OCI-LY7 (cell line): Measurements from ENCODE around the gene GALNT4. TPM values are rescaled to one million over a fixed set of nuclear protein-coding genes. Genes with fewer than 3 reads are reported as not detected.
A peak's percentile ranks its signal among the peaks of the same experiment; 100 is the strongest.

Experiments used
- BruUV-seq: library from RNA; stranded (reverse); fragments of 400-500 nt; replicated peaks from 2 replicates; lab custom pipeline; 2021; lab: Mats Ljungman, UMichigan
- CTCF ChIA-PET: fragments of 300-600 bp; sonication (Branson Sonifier 250); formaldehyde crosslinking; loops from one replicate; lab custom pipeline; 2022; ENCODE audit warnings: antibody characterized with exemption; ENCODE audit not compliant: unreplicated experiment; lab: Charles Lee
- POLR2A ChIA-PET: fragments of 300-600 bp; sonication (Branson Sonifier 250); formaldehyde crosslinking; loops from one replicate; lab custom pipeline; 2022; ENCODE audit warnings: antibody characterized with exemption; lab: Charles Lee
- DNase-seq: peaks from one replicate; pipeline ENCODE4 v3.0.0-alpha.2; 2015; ENCODE audit warnings: low spot score
- H2AFZ ChIP-seq: fragments of 200-600 bp; sonication (generic), shearing (Covaris generic); 2 replicates; pipeline ENCODE4 v1.6.1; 2014; ENCODE audit warnings: mild to moderate bottlenecking, antibody characterized with exemption, low read length, moderate library complexity
- H3K27ac ChIP-seq: fragments of 200-600 bp; sonication (generic); 2 replicates; pipeline ENCODE4 v1.5.1; 2014; ENCODE audit warnings: mixed run types, low read depth, mild to moderate bottlenecking, moderate library complexity, low read length, inconsistent platforms; ENCODE audit not compliant: poor library complexity, severe bottlenecking
- H3K36me3 ChIP-seq: fragments of 200-600 bp; sonication (generic); 2 replicates; pipeline ENCODE4 v1.6.1; 2014; ENCODE audit warnings: mild to moderate bottlenecking, antibody characterized with exemption, low read length, moderate library complexity, mixed read lengths; ENCODE audit not compliant: insufficient read depth
- H3K4me1 ChIP-seq: fragments of 200-600 bp; sonication (generic); 2 replicates; pipeline ENCODE4 v1.5.1; 2014; ENCODE audit warnings: mild to moderate bottlenecking, low read length; ENCODE audit not compliant: insufficient read depth, poor library complexity, severe bottlenecking
- H3K4me2 ChIP-seq: fragments of 200-600 bp; sonication (generic); 2 replicates; pipeline ENCODE4 v1.6.1; 2014; ENCODE audit warnings: mild to moderate bottlenecking, low read length
- H3K4me3 ChIP-seq: fragments of 200-600 bp; sonication (generic); 2 replicates; pipeline ENCODE4 v1.5.1; 2014; ENCODE audit warnings: mild to moderate bottlenecking, low read depth, low read length; ENCODE audit not compliant: poor library complexity, severe bottlenecking
- H3K79me2 ChIP-seq: fragments of 200-600 bp; sonication (generic); 2 replicates; pipeline ENCODE4 v1.6.1; 2016; ENCODE audit warnings: low read depth, mild to moderate bottlenecking, low read length, moderate library complexity, mixed read lengths; ENCODE audit not compliant: insufficient read depth
- H3K9me2 ChIP-seq: fragments of 200-600 bp; sonication (generic); 2 replicates; pipeline ENCODE4 v1.6.1; 2016; ENCODE audit warnings: mild to moderate bottlenecking, low read length, mixed read lengths; ENCODE audit not compliant: insufficient read depth
- H3K9me3 ChIP-seq: fragments of 200-600 bp; sonication (generic); 2 replicates; pipeline ENCODE4 v1.6.1; 2014; ENCODE audit warnings: mild to moderate bottlenecking, mixed run types, low read length, mixed read lengths
- H4K20me1 ChIP-seq: fragments of 200-600 bp; sonication (generic); 2 replicates; pipeline ENCODE4 v1.6.1; 2014; ENCODE audit warnings: mild to moderate bottlenecking, antibody characterized with exemption, low read length, moderate library complexity, mixed read lengths; ENCODE audit not compliant: insufficient read depth
- EZH2phosphoT487 ChIP-seq: fragments of 200-600 bp; sonication (generic); IDR thresholded peaks from 2 replicates; pipeline ENCODE4 v1.6.1; 2018; ENCODE audit warnings: low read depth, borderline replicate concordance, mild to moderate bottlenecking, mixed run types, antibody characterized with exemption, low read length, moderate library complexity, mixed read lengths
- intact Hi-C: fragments of 100-400 bp; cut with micrococcal nuclease; formaldehyde crosslinking; loops from one replicate; pipeline ENCODE4 v1.10.0; 2022; ENCODE audit not compliant: unreplicated experiment
- total RNA-seq, 2 experiments: library from RNA; depleted of rRNA in 1 of 2; stranded (reverse); fragments of >200 nt in 1 of 2; shearing (Covaris generic) in 1 of 2; gene quantifications; 2 replicates each; pipeline ENCODE4 v1.2.3, GENCODE V29; 2014 to 2022
- TF ChIP-seq, protein P1 (sequence below): fragments of 200-600 bp; sonication (generic); conservative IDR thresholded peaks from 2 replicates; pipeline ENCODE4 v1.5.1; 2014; ENCODE audit warnings: mild to moderate bottlenecking, antibody characterized with exemption, low read length, moderate library complexity, mixed read lengths

The GALNT4 gene
- total RNA-seq, 2 experiments from 2014 or later = 2.1 to 3.7 TPM

DNA sequence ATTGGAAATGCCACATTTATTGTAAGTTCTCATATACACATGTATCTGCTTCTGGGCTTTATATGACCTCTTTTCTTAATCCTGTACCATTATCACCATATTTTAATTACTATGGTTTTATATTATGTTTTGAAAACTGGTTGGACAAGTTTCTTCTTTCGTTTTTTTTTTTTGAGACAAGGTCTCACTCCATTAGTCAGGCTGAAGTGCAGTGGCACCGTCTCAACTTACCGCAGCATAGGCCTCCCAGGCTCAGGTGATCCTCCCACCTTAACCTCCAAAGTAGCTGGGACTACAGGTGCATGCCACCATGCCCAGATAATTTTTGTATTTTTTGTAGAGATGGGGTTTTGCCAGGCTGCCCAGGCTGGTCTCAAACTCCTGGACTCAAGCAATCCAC lies 44.6 kb downstream of the GALNT4 start:
- Histone ChIP-seq H3K27ac (no peak overlapping the region), H4K20me1 (no peaks in the 10 kb centered on the region), H2AFZ (no peak overlapping the region), H3K4me1 (no peaks in the 10 kb centered on the region), H3K36me3 (no peaks in the 10 kb centered on the region), H3K4me2 (no peak overlapping the region), H3K79me2 (no peaks in the 10 kb centered on the region), H3K9me2 (no peaks in the 10 kb centered on the region), H3K9me3 (no peaks in the 10 kb centered on the region), H3K4me3 (no peak overlapping the region)
- BruUV-seq = no TSS peak
- ChIA-PET CTCF (no interaction called here), POLR2A (interaction anchor here (0.7 to 0.9 kb wide), 3 partner anchors 13 to 870 kb away, joined by 3 to 4 read pairs (median 4); no protein-coding TSS in a partner anchor)
- TF ChIP-seq, protein P1, sequence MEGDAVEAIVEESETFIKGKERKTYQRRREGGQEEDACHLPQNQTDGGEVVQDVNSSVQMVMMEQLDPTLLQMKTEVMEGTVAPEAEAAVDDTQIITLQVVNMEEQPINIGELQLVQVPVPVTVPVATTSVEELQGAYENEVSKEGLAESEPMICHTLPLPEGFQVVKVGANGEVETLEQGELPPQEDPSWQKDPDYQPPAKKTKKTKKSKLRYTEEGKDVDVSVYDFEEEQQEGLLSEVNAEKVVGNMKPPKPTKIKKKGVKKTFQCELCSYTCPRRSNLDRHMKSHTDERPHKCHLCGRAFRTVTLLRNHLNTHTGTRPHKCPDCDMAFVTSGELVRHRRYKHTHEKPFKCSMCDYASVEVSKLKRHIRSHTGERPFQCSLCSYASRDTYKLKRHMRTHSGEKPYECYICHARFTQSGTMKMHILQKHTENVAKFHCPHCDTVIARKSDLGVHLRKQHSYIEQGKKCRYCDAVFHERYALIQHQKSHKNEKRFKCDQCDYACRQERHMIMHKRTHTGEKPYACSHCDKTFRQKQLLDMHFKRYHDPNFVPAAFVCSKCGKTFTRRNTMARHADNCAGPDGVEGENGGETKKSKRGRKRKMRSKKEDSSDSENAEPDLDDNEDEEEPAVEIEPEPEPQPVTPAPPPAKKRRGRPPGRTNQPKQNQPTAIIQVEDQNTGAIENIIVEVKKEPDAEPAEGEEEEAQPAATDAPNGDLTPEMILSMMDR = no peak
- TF ChIP-seq EZH2phosphoT487 = no peak
- intact Hi-C loops = no loop called here
- DNase-seq = no peak

DNA sequence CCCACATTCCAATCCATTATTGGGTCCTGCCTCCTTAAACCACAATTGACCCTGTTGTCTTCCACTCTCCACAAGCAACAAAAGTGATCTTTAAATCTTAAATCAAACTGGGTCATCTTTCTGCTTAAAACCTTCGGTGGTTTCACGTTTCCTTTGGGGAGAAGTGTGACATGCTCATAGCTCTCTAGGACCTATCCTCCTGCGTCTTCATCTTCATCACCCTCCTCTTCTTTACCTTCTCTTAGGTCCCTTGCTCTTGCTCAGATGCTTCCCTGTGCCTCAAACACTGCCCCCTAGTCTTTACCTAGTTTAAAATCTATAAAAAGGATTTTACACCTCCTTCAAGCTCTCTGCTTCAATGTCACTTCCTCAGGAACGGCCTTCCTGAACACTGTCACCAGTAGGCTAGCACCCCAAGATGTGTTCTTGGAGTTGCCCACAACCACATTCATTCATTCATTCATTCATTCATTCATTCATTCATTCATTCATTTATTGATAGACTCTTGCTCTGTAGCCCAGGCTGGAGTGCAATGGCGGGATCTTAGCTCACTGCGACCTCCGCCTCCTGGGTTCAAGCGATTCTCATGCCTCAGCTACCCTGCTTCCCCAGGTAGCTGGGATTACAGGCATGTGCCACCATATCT lies 46.8 kb downstream of the GALNT4 start:
- H3K36me3 ChIP-seq = no peaks in the 10 kb centered on the region
- H3K4me1 ChIP-seq = no peaks in the 10 kb centered on the region
- H3K27ac ChIP-seq = no peak overlapping the region
- no peak overlapping the region for H2AFZ ChIP-seq
- H3K4me3 ChIP-seq = no peak overlapping the region
- H4K20me1 ChIP-seq = no peaks in the 10 kb centered on the region
- H3K4me2 ChIP-seq = no peak overlapping the region
- DNase-seq = no peak
- no peaks in the 10 kb centered on the region for H3K9me2 ChIP-seq
- no peaks in the 10 kb centered on the region for H3K9me3 ChIP-seq
- H3K79me2 ChIP-seq = no peaks in the 10 kb centered on the region
- TF ChIP-seq EZH2phosphoT487 = no peak
- TF ChIP-seq, protein P1 = 0 out of 2 replicates have a peak, but pooled peaks have one; percentile 27
- POLR2A ChIA-PET = no interaction called here
- intact Hi-C loops = no loop called here
- CTCF ChIA-PET = interaction anchor here (0.6 kb wide), 1 partner anchor 39 kb away, joined by 3 read pairs; no protein-coding TSS in a partner anchor
- no TSS peak for BruUV-seq
